ENCODE results near the gene MEGF8. TPM values are rescaled to one million over a fixed set of nuclear protein-coding genes. Genes with fewer than 3 reads are reported as not detected.

The MEGF8 gene
- total and polyA plus RNA-seq, 4 donors: 1.2 to 13.7 (median 9.4) TPM

DNA sequence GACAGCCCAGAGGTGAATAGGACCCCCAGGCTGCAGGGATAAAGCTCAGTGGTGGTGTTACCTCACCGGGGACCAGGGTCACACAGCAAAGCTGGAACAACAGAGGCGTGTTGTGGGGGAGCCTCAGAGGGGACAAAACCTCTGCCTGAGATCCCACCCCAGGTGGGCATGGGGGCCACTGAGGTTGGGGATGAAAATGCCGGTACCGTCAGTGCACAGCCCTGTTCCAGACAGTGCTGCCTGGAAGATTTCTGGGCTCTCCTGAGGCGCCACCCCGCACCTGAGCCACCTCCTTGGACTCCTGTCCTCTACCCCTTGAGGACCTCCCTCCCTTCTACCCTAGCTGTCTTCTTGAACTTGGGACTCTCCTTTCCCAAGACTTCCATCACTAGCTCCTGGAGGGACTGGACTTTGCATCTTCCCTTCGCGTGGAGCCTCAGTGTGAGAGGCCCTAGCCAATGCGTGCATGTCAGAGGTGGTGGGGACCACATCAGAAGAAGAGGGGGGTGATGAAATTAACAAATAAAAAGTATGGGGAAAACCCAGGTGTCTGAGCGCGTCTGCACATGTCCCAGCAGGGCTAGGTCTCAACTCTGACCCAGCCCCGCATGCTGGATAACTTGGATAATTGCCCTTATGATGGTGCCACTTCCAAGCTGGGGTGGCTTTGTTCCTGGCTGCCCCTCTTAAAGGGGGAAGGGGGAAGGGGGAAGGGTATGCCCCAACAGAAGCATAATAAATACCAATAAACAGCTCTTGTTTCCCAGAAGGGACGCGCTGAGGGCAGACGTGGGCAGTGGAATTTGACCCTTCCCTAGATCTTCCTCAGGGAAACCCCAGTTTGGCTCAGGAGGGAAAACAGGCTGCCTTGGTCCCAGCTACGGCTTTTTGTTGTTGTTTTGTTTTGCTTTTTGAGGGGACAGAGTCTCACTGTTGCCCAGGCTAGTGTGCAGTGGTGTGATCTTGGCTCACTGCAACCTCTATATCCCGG is 53.1 kb downstream of the MEGF8 start:
- DNase-seq (ENCODE audit: low spot score): no peak
- Histone ChIP-seq H3K9me3 (ENCODE audit: control insufficient read depth in 4 of 4, low read length in 3 of 4) (no peaks in the 10 kb centered on the region), H3K36me3 (ENCODE audit: control insufficient read depth in 4 of 4, insufficient read depth in 3 of 4, low read depth in 1 of 4, low read length in 3 of 4) (peaks cover 0 to 9% (median 1%) of the 10 kb centered on the region in 4 donors), H3K9ac (ENCODE audit: low read depth in 1 of 2, low read length in 2 of 2) (no peak overlapping the region), H3K27me3 (ENCODE audit: control insufficient read depth in 4 of 4, insufficient read depth in 4 of 4, low read length in 3 of 4) (peaks cover 0 to 4% (median 0%) of the 10 kb centered on the region in 4 donors), H3K4me1 (ENCODE audit: control insufficient read depth in 4 of 4, insufficient read depth in 4 of 4, low read length in 3 of 4) (no peaks in the 10 kb centered on the region), H3K4me3 (ENCODE audit: low read depth in 1 of 3, low read length in 3 of 3) (no peak overlapping the region), H3K27ac (ENCODE audit: low read depth in 1 of 2, low read length in 2 of 2) (no peak overlapping the region)
- 64% methylated on average over 17 of the region's 17 CpGs for WGBS
- no peak for TF ChIP-seq YY1 (IDR thresholded peaks at IDR 0.05)
- TF ChIP-seq, protein P1, sequence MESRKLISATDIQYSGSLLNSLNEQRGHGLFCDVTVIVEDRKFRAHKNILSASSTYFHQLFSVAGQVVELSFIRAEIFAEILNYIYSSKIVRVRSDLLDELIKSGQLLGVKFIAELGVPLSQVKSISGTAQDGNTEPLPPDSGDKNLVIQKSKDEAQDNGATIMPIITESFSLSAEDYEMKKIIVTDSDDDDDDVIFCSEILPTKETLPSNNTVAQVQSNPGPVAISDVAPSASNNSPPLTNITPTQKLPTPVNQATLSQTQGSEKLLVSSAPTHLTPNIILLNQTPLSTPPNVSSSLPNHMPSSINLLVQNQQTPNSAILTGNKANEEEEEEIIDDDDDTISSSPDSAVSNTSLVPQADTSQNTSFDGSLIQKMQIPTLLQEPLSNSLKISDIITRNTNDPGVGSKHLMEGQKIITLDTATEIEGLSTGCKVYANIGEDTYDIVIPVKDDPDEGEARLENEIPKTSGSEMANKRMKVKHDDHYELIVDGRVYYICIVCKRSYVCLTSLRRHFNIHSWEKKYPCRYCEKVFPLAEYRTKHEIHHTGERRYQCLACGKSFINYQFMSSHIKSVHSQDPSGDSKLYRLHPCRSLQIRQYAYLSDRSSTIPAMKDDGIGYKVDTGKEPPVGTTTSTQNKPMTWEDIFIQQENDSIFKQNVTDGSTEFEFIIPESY (IDR thresholded peaks at IDR 0.05): no peak
- peak in 1 of 2 donors; percentile 18 for TF ChIP-seq HNF4A (conservative IDR thresholded peaks at IDR 0.05)

DNA sequence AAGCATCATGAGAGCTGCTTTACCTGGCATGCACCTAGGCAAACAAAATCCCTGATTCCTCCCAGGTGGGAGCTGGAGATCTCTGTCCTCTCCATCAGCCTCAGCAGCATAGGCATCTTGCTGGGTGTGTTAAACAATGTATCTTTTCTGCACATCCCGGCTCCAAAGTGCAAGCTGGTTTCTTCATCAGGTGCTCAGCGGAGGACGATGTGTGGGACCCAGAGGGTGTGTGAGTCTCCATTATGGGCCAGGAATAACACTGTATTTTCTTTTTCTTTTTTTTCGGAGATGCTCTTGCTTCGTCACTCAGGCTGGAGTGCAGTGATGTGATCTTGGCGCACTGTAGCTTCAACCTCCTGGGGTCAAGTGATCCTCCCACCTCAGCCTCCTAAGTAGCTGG is 54.7 kb downstream of the MEGF8 start:
- no peak overlapping the region for H3K9ac ChIP-seq (ENCODE audit: low read depth in 1 of 2, low read length in 2 of 2)
- no peaks in the 10 kb centered on the region for H3K9me3 ChIP-seq (ENCODE audit: control insufficient read depth in 4 of 4, low read length in 3 of 4)
- TF ChIP-seq, protein P2, sequence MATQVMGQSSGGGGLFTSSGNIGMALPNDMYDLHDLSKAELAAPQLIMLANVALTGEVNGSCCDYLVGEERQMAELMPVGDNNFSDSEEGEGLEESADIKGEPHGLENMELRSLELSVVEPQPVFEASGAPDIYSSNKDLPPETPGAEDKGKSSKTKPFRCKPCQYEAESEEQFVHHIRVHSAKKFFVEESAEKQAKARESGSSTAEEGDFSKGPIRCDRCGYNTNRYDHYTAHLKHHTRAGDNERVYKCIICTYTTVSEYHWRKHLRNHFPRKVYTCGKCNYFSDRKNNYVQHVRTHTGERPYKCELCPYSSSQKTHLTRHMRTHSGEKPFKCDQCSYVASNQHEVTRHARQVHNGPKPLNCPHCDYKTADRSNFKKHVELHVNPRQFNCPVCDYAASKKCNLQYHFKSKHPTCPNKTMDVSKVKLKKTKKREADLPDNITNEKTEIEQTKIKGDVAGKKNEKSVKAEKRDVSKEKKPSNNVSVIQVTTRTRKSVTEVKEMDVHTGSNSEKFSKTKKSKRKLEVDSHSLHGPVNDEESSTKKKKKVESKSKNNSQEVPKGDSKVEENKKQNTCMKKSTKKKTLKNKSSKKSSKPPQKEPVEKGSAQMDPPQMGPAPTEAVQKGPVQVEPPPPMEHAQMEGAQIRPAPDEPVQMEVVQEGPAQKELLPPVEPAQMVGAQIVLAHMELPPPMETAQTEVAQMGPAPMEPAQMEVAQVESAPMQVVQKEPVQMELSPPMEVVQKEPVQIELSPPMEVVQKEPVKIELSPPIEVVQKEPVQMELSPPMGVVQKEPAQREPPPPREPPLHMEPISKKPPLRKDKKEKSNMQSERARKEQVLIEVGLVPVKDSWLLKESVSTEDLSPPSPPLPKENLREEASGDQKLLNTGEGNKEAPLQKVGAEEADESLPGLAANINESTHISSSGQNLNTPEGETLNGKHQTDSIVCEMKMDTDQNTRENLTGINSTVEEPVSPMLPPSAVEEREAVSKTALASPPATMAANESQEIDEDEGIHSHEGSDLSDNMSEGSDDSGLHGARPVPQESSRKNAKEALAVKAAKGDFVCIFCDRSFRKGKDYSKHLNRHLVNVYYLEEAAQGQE (IDR thresholded peaks at IDR 0.05): no peak
- no peak for TF ChIP-seq HNF4G (IDR thresholded peaks at IDR 0.05)
- TF ChIP-seq, protein P1 (IDR thresholded peaks at IDR 0.05): no peak
- no peak for TF ChIP-seq HNF4A (conservative IDR thresholded peaks at IDR 0.05)
- peaks cover 0 to 5% (median 1%) of the 10 kb centered on the region in 4 donors for H3K36me3 ChIP-seq (ENCODE audit: control insufficient read depth in 4 of 4, insufficient read depth in 3 of 4, low read depth in 1 of 4, low read length in 3 of 4)
- peaks cover 0 to 4% (median 0%) of the 10 kb centered on the region in 4 donors for H3K27me3 ChIP-seq (ENCODE audit: control insufficient read depth in 4 of 4, insufficient read depth in 4 of 4, low read length in 3 of 4)
- no peak for DNase-seq (ENCODE audit: low spot score)
- no peak overlapping the region for H3K27ac ChIP-seq (ENCODE audit: low read depth in 1 of 2, low read length in 2 of 2)
- no peaks in the 10 kb centered on the region for H3K4me1 ChIP-seq (ENCODE audit: control insufficient read depth in 4 of 4, insufficient read depth in 4 of 4, low read length in 3 of 4)
- 85% methylated on average over 6 of the region's 6 CpGs for WGBS
- no peak overlapping the region for H3K4me3 ChIP-seq (ENCODE audit: low read depth in 1 of 3, low read length in 3 of 3)

Data from liver (tissue), 9 donors.